SK-N-SH (cell line): ENCODE measurements around the gene ZBTB38. TPM values are rescaled to one million over a fixed set of nuclear protein-coding genes. Genes with fewer than 3 reads are reported as not detected.
A peak's percentile ranks its signal among the peaks of the same experiment; 100 is the strongest.

ENCODE experiments used
- CTCF ChIA-PET: fragments of 300-600, 350-600 bp; formaldehyde crosslinking; extraction: SDS; loops from one replicate; lab custom pipeline; 2021; lab: Yijun Ruan, JAX
- POLR2A ChIA-PET: fragments of 350-600 bp; sonication (Branson Sonifier 250); formaldehyde crosslinking; extraction: SDS; loops from one replicate; lab custom pipeline; 2020; ENCODE audit warnings: antibody characterized with exemption, inconsistent platforms; lab: Yijun Ruan, JAX
- DNase-seq: peaks from one replicate; pipeline ENCODE4 v3.0.0; 2012
- H2AFZ ChIP-seq: fragments of 200-600 bp; sonication (generic); 2 replicates; pipeline ENCODE4 v1.8.1; 2016; ENCODE audit warnings: antibody characterized with exemption, mild to moderate bottlenecking, low read depth
- H3F3A ChIP-seq: fragments of 200-600 bp; sonication (generic); replicated peaks from 2 replicates; pipeline ENCODE3; 2016; ENCODE audit warnings: antibody characterized with exemption, mild to moderate bottlenecking; ENCODE audit not compliant: insufficient read depth
- H3K27ac ChIP-seq, 2 experiments: fragments of 200-500 bp in 1 of 2; fragments of 200-600 bp in 1 of 2; sonication (Bioruptor generic) in 1 of 2; sonication (generic), shearing (Covaris generic) in 1 of 2; 2 replicates each; pipeline versions ENCODE4 v1.5.1 to v1.6.1; 2014 to 2016; ENCODE audit warnings: low read depth in 2 of 2, inconsistent platforms in 1 of 2, low read length in 1 of 2, mild to moderate bottlenecking in 1 of 2, mixed read lengths in 1 of 2
- H3K27me3 ChIP-seq: fragments of 200-600 bp; sonication (generic), shearing (Covaris generic); 2 replicates; pipeline ENCODE4 v1.6.1; 2016; ENCODE audit warnings: mixed run types; ENCODE audit not compliant: insufficient read depth
- H3K36me3 ChIP-seq, 2 experiments: fragments of 200-500 bp in 1 of 2; fragments of 200-600 bp in 1 of 2; sonication (Bioruptor generic) in 1 of 2; sonication (generic) in 1 of 2; replicated peaks in 1 of 2; 2 replicates each; pipeline versions ENCODE3 to v1.5.1; 2014 to 2016; ENCODE audit warnings: low read length in 1 of 2, mild to moderate bottlenecking in 1 of 2; ENCODE audit not compliant: insufficient read depth in 2 of 2, control insufficient read depth in 1 of 2
- H3K4me1 ChIP-seq, 2 experiments: fragments of 200-500 bp in 1 of 2; fragments of 200-600 bp in 1 of 2; sonication (Bioruptor generic) in 1 of 2; sonication (generic), shearing (Covaris generic) in 1 of 2; 2 replicates each; pipeline versions ENCODE4 v1.5.1 to v1.6.1; 2014 to 2016; ENCODE audit warnings: low read depth in 1 of 2, low read length in 1 of 2, mixed run types in 1 of 2; ENCODE audit not compliant: insufficient read depth in 2 of 2, control insufficient read depth in 1 of 2
- H3K4me2 ChIP-seq: fragments of 200-600 bp; sonication (generic), shearing (Covaris generic); 2 replicates; pipeline ENCODE4 v1.6.1; 2017; ENCODE audit warnings: mixed run types
- H3K4me3 ChIP-seq, 2 experiments: fragments of 200-500 bp in 1 of 2; fragments of 200-600 bp in 1 of 2; sonication (Bioruptor generic) in 1 of 2; sonication (generic), shearing (Covaris generic) in 1 of 2; 2 replicates each; pipeline versions ENCODE4 v1.5.1 to v1.8.1; 2014 to 2016; ENCODE audit warnings: low read depth in 2 of 2, inconsistent platforms in 1 of 2, low read length in 1 of 2, mild to moderate bottlenecking in 1 of 2, mixed read lengths in 1 of 2, moderate library complexity in 1 of 2
- H3K79me2 ChIP-seq: fragments of 200-600 bp; sonication (generic); 2 replicates; pipeline ENCODE4 v1.8.1; 2017; ENCODE audit warnings: mild to moderate bottlenecking; ENCODE audit not compliant: insufficient read depth
- H3K9ac ChIP-seq: fragments of 200-600 bp; sonication (generic); 2 replicates; pipeline ENCODE4 v1.6.1; 2017; ENCODE audit warnings: mixed run types
- H3K9me2 ChIP-seq: fragments of 200-600 bp; sonication (generic); 2 replicates; pipeline ENCODE4 v1.6.1; 2017; ENCODE audit warnings: mixed run types
- H3K9me3 ChIP-seq: fragments of 200-600 bp; sonication (generic); 2 replicates; pipeline ENCODE4 v1.6.1; 2017; ENCODE audit warnings: mixed run types, mild to moderate bottlenecking, moderate library complexity
- H4K20me1 ChIP-seq: fragments of 200-600 bp; sonication (generic); 2 replicates; pipeline ENCODE4 v1.6.1; 2017; ENCODE audit warnings: mild to moderate bottlenecking, mixed run types; ENCODE audit not compliant: insufficient read depth
- CHD2 ChIP-seq: fragments of 150-350 bp; IDR thresholded peaks from 2 replicates; pipeline ENCODE4 v1.6.1; 2018; ENCODE audit warnings: low read length; ENCODE audit not compliant: partially characterized antibody
- ELF1 ChIP-seq: IDR thresholded peaks from 2 replicates; pipeline ENCODE4 v1.4.0; 2012
- GABPA ChIP-seq: IDR thresholded peaks from 2 replicates; pipeline ENCODE4 v1.4.0; 2012; ENCODE audit warnings: low read depth, mild to moderate bottlenecking
- MAX ChIP-seq: IDR thresholded peaks from 2 replicates; pipeline ENCODE4 v1.4.0; 2012; ENCODE audit warnings: low read depth
- MEF2A ChIP-seq: IDR thresholded peaks from 2 replicates; pipeline ENCODE4 v1.4.0; 2012; ENCODE audit warnings: low read depth, borderline replicate concordance
- NRF1 ChIP-seq: IDR thresholded peaks from 2 replicates; pipeline ENCODE4 v1.6.1; 2012; ENCODE audit warnings: low read depth, mild to moderate bottlenecking, low read length
- POLR2AphosphoS5 ChIP-seq: IDR thresholded peaks from 2 replicates; pipeline ENCODE4 v1.6.1; 2012; ENCODE audit warnings: low read depth, low read length
- RAD21 ChIP-seq: IDR thresholded peaks from 2 replicates; pipeline ENCODE4 v1.6.1; 2012; ENCODE audit warnings: mild to moderate bottlenecking, low read length
- RCOR1 ChIP-seq: fragments of 150-350 bp; IDR thresholded peaks from 2 replicates; pipeline ENCODE4 v1.6.1; 2017; ENCODE audit warnings: antibody characterized with exemption, low read length
- RFX5 ChIP-seq: IDR thresholded peaks from 2 replicates; pipeline ENCODE4 v1.6.1; 2012; ENCODE audit warnings: mild to moderate bottlenecking, improper control_type of control experiment, low read length
- SIN3A ChIP-seq: IDR thresholded peaks from 2 replicates; pipeline ENCODE4 v1.6.1; 2012; ENCODE audit warnings: low read depth, mild to moderate bottlenecking, low read length, moderate library complexity, borderline replicate concordance
- TAF1 ChIP-seq: IDR thresholded peaks from 2 replicates; pipeline ENCODE4 v1.6.1; 2012; ENCODE audit warnings: low read depth, mild to moderate bottlenecking, low read length, moderate library complexity, borderline replicate concordance
- TEAD4 ChIP-seq: IDR thresholded peaks from 2 replicates; pipeline ENCODE4 v1.4.0; 2012; ENCODE audit warnings: mild to moderate bottlenecking, borderline replicate concordance; ENCODE audit not compliant: insufficient read depth
- USF2 ChIP-seq: fragments of 150-350 bp; IDR thresholded peaks from 2 replicates; pipeline ENCODE4 v1.6.1; 2017; ENCODE audit warnings: antibody characterized with exemption, low read length, low read depth, borderline replicate concordance
- WGBS: methylation state at CpG from one replicate; pipeline ENCODE4 v1.1.6; 2017; ENCODE audit warnings: low lambda C conversion rate; 5-methylcytosine and 5-hydroxymethylcytosine counted together
- polyA plus RNA-seq, 3 experiments: library from polyadenylated mRNA; depleted of rRNA; stranded (reverse); fragments of >200 nt; gene quantifications; 2 replicates each; pipeline ENCODE4 v1.2.3, GENCODE V29; 2012
- TF ChIP-seq, protein P1 (sequence below): fragments of 150-350 bp; IDR thresholded peaks from 2 replicates; pipeline ENCODE4 v1.6.1; 2016; ENCODE audit warnings: mild to moderate bottlenecking, low read depth, low read length
- TF ChIP-seq, protein P2 (sequence below): IDR thresholded peaks from 2 replicates; pipeline ENCODE4 v1.4.0; 2012; ENCODE audit warnings: low read depth, borderline replicate concordance

The ZBTB38 gene
- polyA plus RNA-seq, 1 of the 3 experiments (the other 2 are of a cell fraction): 10.1 TPM

DNA sequence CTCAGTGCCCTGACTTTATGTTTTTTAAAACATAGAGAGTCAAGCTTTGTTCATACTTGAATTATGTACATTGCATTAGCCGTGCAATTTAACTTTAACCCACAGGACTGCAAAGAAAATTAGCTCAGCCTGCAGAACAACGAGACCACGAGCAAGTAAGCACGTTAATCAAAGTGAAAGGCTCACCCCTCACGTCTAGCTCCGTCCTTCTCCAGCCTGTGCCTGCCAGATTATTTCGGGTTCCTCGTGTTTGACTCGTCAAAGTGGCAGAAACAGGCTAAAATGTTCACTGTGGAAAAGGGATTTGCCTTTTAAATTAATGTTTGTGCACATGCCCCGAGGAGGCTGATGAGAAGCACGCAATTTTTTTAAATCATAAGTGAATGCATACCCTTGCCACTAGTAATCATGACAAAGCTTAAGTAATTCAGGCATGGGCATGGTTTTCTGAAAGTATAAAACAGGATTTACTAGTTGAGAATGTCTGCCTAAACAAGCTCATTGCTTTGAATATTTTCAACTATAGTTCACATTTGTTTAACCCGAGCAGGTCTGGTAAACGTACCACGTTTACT is 15.3 kb downstream of the ZBTB38 start (continued):
- TF ChIP-seq, protein P1, sequence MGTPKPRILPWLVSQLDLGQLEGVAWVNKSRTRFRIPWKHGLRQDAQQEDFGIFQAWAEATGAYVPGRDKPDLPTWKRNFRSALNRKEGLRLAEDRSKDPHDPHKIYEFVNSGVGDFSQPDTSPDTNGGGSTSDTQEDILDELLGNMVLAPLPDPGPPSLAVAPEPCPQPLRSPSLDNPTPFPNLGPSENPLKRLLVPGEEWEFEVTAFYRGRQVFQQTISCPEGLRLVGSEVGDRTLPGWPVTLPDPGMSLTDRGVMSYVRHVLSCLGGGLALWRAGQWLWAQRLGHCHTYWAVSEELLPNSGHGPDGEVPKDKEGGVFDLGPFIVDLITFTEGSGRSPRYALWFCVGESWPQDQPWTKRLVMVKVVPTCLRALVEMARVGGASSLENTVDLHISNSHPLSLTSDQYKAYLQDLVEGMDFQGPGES: no peak
- TF ChIP-seq USF2: no peak
- TF ChIP-seq, all 33 proteins: peak for 0

- WGBS: 91% methylated on average over 4 of the region's 4 CpGs
- Histone ChIP-seq H2AFZ (peak overlapping the region; percentile 31; the same call in 1 of the 2 replicates), H3K9me3 (no peaks in the 10 kb centered on the region), H3F3A (peaks cover 4% of the 10 kb centered on the region), H3K27me3 (no peaks in the 10 kb centered on the region), H3K79me2 (no peaks in the 10 kb centered on the region; the same call in 1 of the 2 replicates), H4K20me1 (no peaks in the 10 kb centered on the region), H3K9ac (no peak overlapping the region), H3K36me3 (peaks cover 6 to 24% of the 10 kb centered on the region in 2 experiments), H3K27ac (no peak overlapping the region), H3K9me2 (no peaks in the 10 kb centered on the region), H3K4me1 (peaks cover 4 to 19% of the 10 kb centered on the region in 2 experiments; a peak in 3 of 4 replicates), H3K4me2 (no peak overlapping the region), H3K4me3 (no peak overlapping the region)
- DNase-seq: no peak
- TF ChIP-seq GABPA (no peak), USF2 (no peak), MAX (no peak), RAD21 (no peak), RFX5 (no peak), POLR2AphosphoS5 (no peak), ELF1 (no peak), MEF2A (no peak), TAF1 (no peak), CHD2 (no peak), NRF1 (no peak), RCOR1 (no peak), SIN3A (no peak), TEAD4 (no peak)
- TF ChIP-seq, protein P2, sequence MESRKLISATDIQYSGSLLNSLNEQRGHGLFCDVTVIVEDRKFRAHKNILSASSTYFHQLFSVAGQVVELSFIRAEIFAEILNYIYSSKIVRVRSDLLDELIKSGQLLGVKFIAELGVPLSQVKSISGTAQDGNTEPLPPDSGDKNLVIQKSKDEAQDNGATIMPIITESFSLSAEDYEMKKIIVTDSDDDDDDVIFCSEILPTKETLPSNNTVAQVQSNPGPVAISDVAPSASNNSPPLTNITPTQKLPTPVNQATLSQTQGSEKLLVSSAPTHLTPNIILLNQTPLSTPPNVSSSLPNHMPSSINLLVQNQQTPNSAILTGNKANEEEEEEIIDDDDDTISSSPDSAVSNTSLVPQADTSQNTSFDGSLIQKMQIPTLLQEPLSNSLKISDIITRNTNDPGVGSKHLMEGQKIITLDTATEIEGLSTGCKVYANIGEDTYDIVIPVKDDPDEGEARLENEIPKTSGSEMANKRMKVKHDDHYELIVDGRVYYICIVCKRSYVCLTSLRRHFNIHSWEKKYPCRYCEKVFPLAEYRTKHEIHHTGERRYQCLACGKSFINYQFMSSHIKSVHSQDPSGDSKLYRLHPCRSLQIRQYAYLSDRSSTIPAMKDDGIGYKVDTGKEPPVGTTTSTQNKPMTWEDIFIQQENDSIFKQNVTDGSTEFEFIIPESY: no peak
- POLR2A ChIA-PET: interaction anchor here (1.4 kb wide), 1 partner anchor 73 kb away, joined by 5 read pairs; no protein-coding TSS in a partner anchor
- CTCF ChIA-PET: interaction anchor here (0.7 to 6.1 kb wide), 8 partner anchors 11 to 176 kb away, joined by 3 to 42 read pairs (median 14); no protein-coding TSS in a partner anchor
Observed at GRCh38 chr3:141384157-141384556, 15.9 kb downstream of the ZBTB38 start.
